Neural cell (in vitro differentiated cells): ENCODE measurements around the gene EMILIN2.

ENCODE experiments used
- EP300 ChIP-seq: fragments of 450-650 bp; conservative IDR thresholded peaks from 2 replicates; pipeline ENCODE4 v1.6.1; 2014; ENCODE audit warnings: antibody characterized with exemption, mild to moderate bottlenecking, moderate library complexity; ENCODE audit not compliant: poor library complexity, severe bottlenecking
- EZH2 ChIP-seq: fragments of 200-600, 300-800 bp; shearing (Covaris generic), sonication (generic); IDR thresholded peaks from 2 replicates; pipeline ENCODE4 v1.6.1; 2014; ENCODE audit warnings: antibody characterized with exemption, low read length, borderline replicate concordance, mild to moderate bottlenecking; ENCODE audit not compliant: insufficient read depth, poor library complexity, severe bottlenecking
- MXI1 ChIP-seq: fragments of 450-650 bp; conservative IDR thresholded peaks from 2 replicates; pipeline ENCODE4 v1.6.1; 2014; ENCODE audit warnings: antibody characterized with exemption, mild to moderate bottlenecking; ENCODE audit not compliant: poor library complexity, severe bottlenecking
- POLR2AphosphoS5 ChIP-seq: IDR thresholded peaks from 2 replicates; pipeline ENCODE4 v1.6.1; 2012
- RAD21 ChIP-seq: fragments of 450-650 bp; conservative IDR thresholded peaks from 2 replicates; pipeline ENCODE4 v1.6.1; 2014; ENCODE audit warnings: antibody characterized with exemption, mild to moderate bottlenecking, moderate library complexity
- TAF1 ChIP-seq: IDR thresholded peaks from 2 replicates; pipeline ENCODE4 v1.6.1; 2012; ENCODE audit warnings: low read depth
- TF ChIP-seq, protein P1 (sequence below): IDR thresholded peaks from 2 replicates; pipeline ENCODE4 v1.6.1; 2012; ENCODE audit warnings: borderline replicate concordance
- TF ChIP-seq, protein P2 (sequence below): fragments of 450-650 bp; IDR thresholded peaks from 2 replicates; pipeline ENCODE4 v1.5.1; 2014; ENCODE audit warnings: antibody characterized with exemption, mild to moderate bottlenecking, moderate library complexity; ENCODE audit not compliant: poor library complexity, severe bottlenecking

DNA sequence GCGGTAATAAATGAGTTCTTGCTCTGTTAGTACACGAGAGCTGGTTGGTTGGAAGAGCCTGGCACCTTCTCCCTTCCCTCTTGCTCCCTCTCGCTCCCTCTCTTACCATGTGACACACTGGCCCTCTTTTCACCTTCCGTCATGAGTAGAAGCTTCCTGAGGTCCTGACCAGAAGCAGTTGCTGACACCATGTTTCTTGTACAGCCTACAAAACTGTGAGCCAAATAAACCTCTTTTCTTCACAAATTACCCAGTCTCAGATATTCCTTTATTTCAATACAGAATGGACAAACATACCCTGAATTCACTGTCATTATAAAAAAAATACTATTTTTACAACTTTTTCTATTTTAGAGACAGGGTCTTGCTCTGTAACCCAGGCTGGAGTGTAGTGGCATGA, 40.7 kb downstream of the EMILIN2 start:
- no peak for TF ChIP-seq POLR2AphosphoS5
- TF ChIP-seq, protein P1, sequence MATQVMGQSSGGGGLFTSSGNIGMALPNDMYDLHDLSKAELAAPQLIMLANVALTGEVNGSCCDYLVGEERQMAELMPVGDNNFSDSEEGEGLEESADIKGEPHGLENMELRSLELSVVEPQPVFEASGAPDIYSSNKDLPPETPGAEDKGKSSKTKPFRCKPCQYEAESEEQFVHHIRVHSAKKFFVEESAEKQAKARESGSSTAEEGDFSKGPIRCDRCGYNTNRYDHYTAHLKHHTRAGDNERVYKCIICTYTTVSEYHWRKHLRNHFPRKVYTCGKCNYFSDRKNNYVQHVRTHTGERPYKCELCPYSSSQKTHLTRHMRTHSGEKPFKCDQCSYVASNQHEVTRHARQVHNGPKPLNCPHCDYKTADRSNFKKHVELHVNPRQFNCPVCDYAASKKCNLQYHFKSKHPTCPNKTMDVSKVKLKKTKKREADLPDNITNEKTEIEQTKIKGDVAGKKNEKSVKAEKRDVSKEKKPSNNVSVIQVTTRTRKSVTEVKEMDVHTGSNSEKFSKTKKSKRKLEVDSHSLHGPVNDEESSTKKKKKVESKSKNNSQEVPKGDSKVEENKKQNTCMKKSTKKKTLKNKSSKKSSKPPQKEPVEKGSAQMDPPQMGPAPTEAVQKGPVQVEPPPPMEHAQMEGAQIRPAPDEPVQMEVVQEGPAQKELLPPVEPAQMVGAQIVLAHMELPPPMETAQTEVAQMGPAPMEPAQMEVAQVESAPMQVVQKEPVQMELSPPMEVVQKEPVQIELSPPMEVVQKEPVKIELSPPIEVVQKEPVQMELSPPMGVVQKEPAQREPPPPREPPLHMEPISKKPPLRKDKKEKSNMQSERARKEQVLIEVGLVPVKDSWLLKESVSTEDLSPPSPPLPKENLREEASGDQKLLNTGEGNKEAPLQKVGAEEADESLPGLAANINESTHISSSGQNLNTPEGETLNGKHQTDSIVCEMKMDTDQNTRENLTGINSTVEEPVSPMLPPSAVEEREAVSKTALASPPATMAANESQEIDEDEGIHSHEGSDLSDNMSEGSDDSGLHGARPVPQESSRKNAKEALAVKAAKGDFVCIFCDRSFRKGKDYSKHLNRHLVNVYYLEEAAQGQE = no peak
- TF ChIP-seq, protein P2, sequence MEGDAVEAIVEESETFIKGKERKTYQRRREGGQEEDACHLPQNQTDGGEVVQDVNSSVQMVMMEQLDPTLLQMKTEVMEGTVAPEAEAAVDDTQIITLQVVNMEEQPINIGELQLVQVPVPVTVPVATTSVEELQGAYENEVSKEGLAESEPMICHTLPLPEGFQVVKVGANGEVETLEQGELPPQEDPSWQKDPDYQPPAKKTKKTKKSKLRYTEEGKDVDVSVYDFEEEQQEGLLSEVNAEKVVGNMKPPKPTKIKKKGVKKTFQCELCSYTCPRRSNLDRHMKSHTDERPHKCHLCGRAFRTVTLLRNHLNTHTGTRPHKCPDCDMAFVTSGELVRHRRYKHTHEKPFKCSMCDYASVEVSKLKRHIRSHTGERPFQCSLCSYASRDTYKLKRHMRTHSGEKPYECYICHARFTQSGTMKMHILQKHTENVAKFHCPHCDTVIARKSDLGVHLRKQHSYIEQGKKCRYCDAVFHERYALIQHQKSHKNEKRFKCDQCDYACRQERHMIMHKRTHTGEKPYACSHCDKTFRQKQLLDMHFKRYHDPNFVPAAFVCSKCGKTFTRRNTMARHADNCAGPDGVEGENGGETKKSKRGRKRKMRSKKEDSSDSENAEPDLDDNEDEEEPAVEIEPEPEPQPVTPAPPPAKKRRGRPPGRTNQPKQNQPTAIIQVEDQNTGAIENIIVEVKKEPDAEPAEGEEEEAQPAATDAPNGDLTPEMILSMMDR = no peak
- TF ChIP-seq MXI1 = no peak
- TF ChIP-seq EP300 = no peak
- TF ChIP-seq TAF1 = no peak
- TF ChIP-seq EZH2 = no peak
- TF ChIP-seq RAD21 = no peak
